K562 (cell line): ENCODE measurements around the gene NEMP2. TPM values are rescaled to one million over a fixed set of nuclear protein-coding genes. Genes with fewer than 3 reads are reported as not detected.

Experiments
- ATAC-seq: fragments of 200-7000 bp; cut with Tn5 transposase; 3 replicates; pipeline ENCODE4 v1.9.1; 2020; ENCODE audit warnings: moderate library complexity
- BruUV-seq: library from RNA; stranded (reverse); fragments of 400-500 nt; replicated peaks from 2 replicates; lab custom pipeline; 2021; lab: Mats Ljungman, UMichigan
- CTCF ChIA-PET: fragments of 300-600 bp; formaldehyde crosslinking; extraction: SDS; loops from one replicate; lab custom pipeline; 2021; ENCODE audit warnings: low intra/inter-chr PET ratio; lab: Yijun Ruan, JAX
- POLR2A ChIA-PET: fragments of 300-600, 350-650 bp; sonication (Branson Sonifier 250); formaldehyde crosslinking; extraction: SDS; loops from one replicate; lab custom pipeline; 2021; ENCODE audit warnings: antibody characterized with exemption, inconsistent platforms; lab: Yijun Ruan, JAX
- DNase-seq, 4 experiments: peaks; one replicate each; pipeline versions ENCODE4 v3.0.0 to v3.0.0-alpha.2; 2011 to 2018; ENCODE audit warnings: low spot score in 3 of 4, mixed read lengths in 3 of 4; ENCODE audit errors: extremely low read depth in 1 of 4
- FAIRE-seq: peaks from 2 replicates; lab custom pipeline; 2011; peaks lifted over from hg19 to GRCh38; lab: Jason Lieb, UNC
- H2AFZ ChIP-seq: 2 replicates; pipeline ENCODE4 v1.6.0; 2011; ENCODE audit warnings: low read depth, low read length, control low read depth, inconsistent platforms
- H3K27ac ChIP-seq: fragments of 200-600 bp; 3 replicates; pipeline ENCODE4 v1.8.0; 2011; ENCODE audit warnings: low read depth, mild to moderate bottlenecking, control low read depth, inconsistent platforms, low read length, moderate library complexity, mixed read lengths; ENCODE audit errors: extremely low read depth
- H3K27me3 ChIP-seq, 2 experiments: fragments of 300-600 bp in 1 of 2; 2 replicates in 1 of 2; 3 replicates in 1 of 2; pipeline versions ENCODE4 v1.6.0 to v1.8.0; 2011; ENCODE audit warnings: inconsistent platforms in 2 of 2, low read length in 2 of 2, mild to moderate bottlenecking in 1 of 2, mixed read lengths in 1 of 2, moderate library complexity in 1 of 2; ENCODE audit not compliant: control insufficient read depth in 2 of 2, insufficient read depth in 2 of 2
- H3K36me3 ChIP-seq: fragments of 300-600 bp; 3 replicates; pipeline ENCODE4 v1.8.0; 2011; ENCODE audit warnings: mild to moderate bottlenecking, low read length, inconsistent platforms; ENCODE audit not compliant: control insufficient read depth, insufficient read depth
- H3K4me1 ChIP-seq, 2 experiments: fragments of 200-600 bp in 1 of 2; replicated peaks in 1 of 2; 2 replicates in 1 of 2; 3 replicates in 1 of 2; pipeline versions ENCODE4 v1.5.1 to v1.8.0; 2011; ENCODE audit warnings: inconsistent platforms in 2 of 2, low read length in 2 of 2, mild to moderate bottlenecking in 1 of 2, mixed read lengths in 1 of 2, moderate library complexity in 1 of 2; ENCODE audit not compliant: control insufficient read depth in 2 of 2, insufficient read depth in 2 of 2
- H3K4me2 ChIP-seq: 2 replicates; pipeline ENCODE4 v1.6.1; 2011; ENCODE audit warnings: low read length, control low read depth, inconsistent platforms, mixed read lengths; ENCODE audit not compliant: insufficient read depth
- H3K4me3 ChIP-seq: fragments of 200-600 bp; sonication (generic), shearing (Covaris generic); 2 replicates; pipeline ENCODE4 v1.5.1; 2016; ENCODE audit warnings: control low read depth, inconsistent platforms
- H3K79me2 ChIP-seq: fragments of 200-600 bp; 3 replicates; pipeline ENCODE4 v1.8.0; 2011; ENCODE audit warnings: low read length, inconsistent platforms; ENCODE audit not compliant: control insufficient read depth, insufficient read depth
- H3K9ac ChIP-seq, 2 experiments: 2 replicates each; pipeline versions ENCODE4 v1.6.0 to v1.6.1; 2011; ENCODE audit warnings: low read depth in 2 of 2, low read length in 2 of 2, control low read depth in 1 of 2, inconsistent platforms in 1 of 2, mild to moderate bottlenecking in 1 of 2, mixed read lengths in 1 of 2; ENCODE audit not compliant: insufficient read depth in 1 of 2
- H3K9me1 ChIP-seq: one replicate; pipeline ENCODE4 v1.6.0; 2011; ENCODE audit warnings: inconsistent platforms, mild to moderate bottlenecking, low read length, moderate library complexity; ENCODE audit not compliant: control insufficient read depth, insufficient read depth
- H3K9me3 ChIP-seq: replicated peaks from 2 replicates; pipeline ENCODE4 v1.5.1; 2011; ENCODE audit warnings: low read depth, low read length, inconsistent platforms; ENCODE audit not compliant: control insufficient read depth, insufficient read depth
- H4K20me1 ChIP-seq: replicated peaks from 2 replicates; pipeline ENCODE4 v1.6.1; 2011; ENCODE audit warnings: low read length, inconsistent platforms, mixed read lengths; ENCODE audit not compliant: control insufficient read depth, insufficient read depth
- CBFA2T3 ChIP-seq: fragments of 450-650 bp; IDR thresholded peaks from 2 replicates; pipeline ENCODE4 v1.6.1; 2017
- CEBPG ChIP-seq, 3 experiments: fragments of 200-800 bp in 1 of 3; sonication (Bioruptor generic) in 1 of 3; sonication (generic) in 1 of 3; formaldehyde crosslinking in 1 of 3; IDR thresholded peaks in 2 of 3; conservative IDR thresholded peaks in 1 of 3; 2 replicates each; pipeline versions ENCODE4 v1.6.1 to v1.8.0; 2016 to 2022; ENCODE audit warnings: missing compliant biosample characterization in 2 of 3, missing genetic modification characterization in 2 of 3, mild to moderate bottlenecking in 1 of 3, missing genetic modification reagents in 1 of 3
- ETS1 ChIP-seq: conservative IDR thresholded peaks from 2 replicates; pipeline ENCODE4 v1.6.1; 2011; ENCODE audit warnings: low read depth, mild to moderate bottlenecking, low read length; ENCODE audit not compliant: control insufficient read depth
- FOXK1 ChIP-seq: sonication (generic); formaldehyde crosslinking; IDR thresholded peaks from 2 replicates; pipeline ENCODE4 v1.8.0; 2022; ENCODE audit warnings: missing genetic modification reagents, mild to moderate bottlenecking, borderline replicate concordance
- KLF13 ChIP-seq: fragments of 450-650 bp; IDR thresholded peaks from 2 replicates; pipeline ENCODE4 v1.6.1; 2016; ENCODE audit warnings: missing genetic modification characterization, low read depth, mild to moderate bottlenecking, missing compliant biosample characterization, moderate library complexity, borderline replicate concordance
- PREB ChIP-seq: sonication (generic); formaldehyde crosslinking; IDR thresholded peaks from 2 replicates; pipeline ENCODE4 v1.8.1; 2023; ENCODE audit warnings: mild to moderate bottlenecking, missing genetic modification reagents
- SIN3B ChIP-seq: fragments of 450-650 bp; IDR thresholded peaks from 2 replicates; pipeline ENCODE4 v1.6.1; 2017; ENCODE audit warnings: low read depth, mild to moderate bottlenecking, moderate library complexity
- SMARCA5 ChIP-seq: fragments of 450-650 bp; IDR thresholded peaks from 2 replicates; pipeline ENCODE4 v1.6.1; 2016
- TAF1 ChIP-seq: IDR thresholded peaks from 2 replicates; pipeline ENCODE4 v1.6.1; 2011; ENCODE audit warnings: mild to moderate bottlenecking, low read length, moderate library complexity; ENCODE audit not compliant: insufficient read depth, control insufficient read depth, severe bottlenecking; ENCODE audit errors: extremely low read depth
- TRIM28 ChIP-seq: fragments of 450-650 bp; IDR thresholded peaks from 2 replicates; pipeline ENCODE4 v1.6.1; 2017
- ZC3H8 ChIP-seq: fragments of 450-650 bp; IDR thresholded peaks from 2 replicates; pipeline ENCODE4 v1.6.1; 2017
- ZFPM2 ChIP-seq: fragments of 250-450 bp; sonication (Bioruptor Pico); IDR thresholded peaks from 2 replicates; pipeline ENCODE4 v1.5.1; 2022; ENCODE audit warnings: mild to moderate bottlenecking
- ZNF263 ChIP-seq: sonication (generic); formaldehyde crosslinking; IDR thresholded peaks from 2 replicates; pipeline ENCODE4 v1.8.0; 2022; ENCODE audit warnings: mild to moderate bottlenecking, missing genetic modification reagents, borderline replicate concordance
- ZNF316 ChIP-seq: fragments of 450-650 bp; IDR thresholded peaks from 2 replicates; pipeline ENCODE4 v1.6.1; 2016
- WGBS: fragments of 100-300 bp; shearing (Covaris generic); methylation state at CpG from one replicate; pipeline ENCODE4 v1.1.6; 2016; ENCODE audit warnings: low coverage, mixed read lengths; ENCODE audit not compliant: insufficient coverage; ENCODE audit errors: missing lambda C conversion rate; 5-methylcytosine and 5-hydroxymethylcytosine counted together
- in situ Hi-C: fragments of 300-500 bp; cut with MboI; formaldehyde crosslinking; loops from 4 replicates; pipeline ENCODE4 v1.15.0; 2018; ENCODE audit warnings: inconsistent platforms, mixed read lengths
- intact Hi-C: fragments of 100-400 bp; cut with micrococcal nuclease; formaldehyde crosslinking; loops from 2 replicates; pipeline ENCODE4 v1.14.2; 2022
- polyA plus RNA-seq, 8 experiments: library from polyadenylated mRNA; depleted of rRNA in 4 of 8; stranded (reverse) in 5 of 8; unstranded in 3 of 8; fragments of >200 nt; fragmentation: Nextera tagmentation in 2 of 8; fragmentation: Illumina TruSeq in 1 of 8; extraction: Ambion mirVana in 2 of 8; extraction: Trizol in 1 of 8; gene quantifications; 2 replicates each; pipeline versions ENCODE4 v1.2.1 to v1.2.3, GENCODE V29; 2011 to 2014; ENCODE audit warnings: inconsistent platforms in 1 of 8, missing spikeins in 1 of 8
- total RNA-seq, 7 experiments: library from RNA; depleted of rRNA in 6 of 7; stranded (reverse); fragments of >200 nt in 6 of 7; fragmentation: Illumina TruSeq in 2 of 7; extraction: Trizol in 2 of 7; gene quantifications; 2 replicates each; pipeline versions ENCODE4 v1.2.1 to v1.2.3, GENCODE V29; 2011 to 2021; ENCODE audit warnings: low replicate concordance in 1 of 7

NEMP2 gene
- total and polyA plus RNA-seq, 9 of the 15 experiments (the other 6 are each of a cell fraction or from before 2014, with no cell fraction given): 0.32 to 3.0 (median 1.7) TPM

DNA sequence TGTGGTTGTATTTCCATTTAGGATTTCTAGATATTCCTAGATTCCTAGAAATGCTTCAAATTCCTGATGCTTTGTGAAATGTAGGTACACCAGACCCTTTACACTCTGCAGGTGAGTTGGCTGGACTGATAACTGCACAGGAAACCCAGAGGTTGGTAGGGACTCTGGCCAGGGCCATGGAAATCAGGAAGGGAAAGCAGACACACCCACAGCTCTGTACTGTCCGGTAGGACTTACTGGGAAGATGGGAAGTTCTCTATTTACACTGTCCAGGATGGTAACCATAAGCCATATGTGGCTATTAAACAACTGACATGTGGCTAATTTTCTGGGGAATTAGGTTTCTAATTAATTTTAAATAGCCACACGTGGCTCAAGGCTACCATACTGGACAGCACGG is 31.4 kb downstream of the NEMP2 start (continued):
- TF ChIP-seq ETS1 (no peak), TRIM28 (no peak), FOXK1 (CRISPR knock-in tag) (no peak), TAF1 (no peak), ZC3H8 (no peak), CEBPG (CRISPR knock-in tag; IDR thresholded peaks at IDR 0.05) (no peak), CEBPG (tag; conservative IDR thresholded peaks at IDR 0.05 in 1 of 2, IDR thresholded peaks at IDR 0.05 in 1 of 2) (no peak), KLF13 (tag) (no peak)

DNA sequence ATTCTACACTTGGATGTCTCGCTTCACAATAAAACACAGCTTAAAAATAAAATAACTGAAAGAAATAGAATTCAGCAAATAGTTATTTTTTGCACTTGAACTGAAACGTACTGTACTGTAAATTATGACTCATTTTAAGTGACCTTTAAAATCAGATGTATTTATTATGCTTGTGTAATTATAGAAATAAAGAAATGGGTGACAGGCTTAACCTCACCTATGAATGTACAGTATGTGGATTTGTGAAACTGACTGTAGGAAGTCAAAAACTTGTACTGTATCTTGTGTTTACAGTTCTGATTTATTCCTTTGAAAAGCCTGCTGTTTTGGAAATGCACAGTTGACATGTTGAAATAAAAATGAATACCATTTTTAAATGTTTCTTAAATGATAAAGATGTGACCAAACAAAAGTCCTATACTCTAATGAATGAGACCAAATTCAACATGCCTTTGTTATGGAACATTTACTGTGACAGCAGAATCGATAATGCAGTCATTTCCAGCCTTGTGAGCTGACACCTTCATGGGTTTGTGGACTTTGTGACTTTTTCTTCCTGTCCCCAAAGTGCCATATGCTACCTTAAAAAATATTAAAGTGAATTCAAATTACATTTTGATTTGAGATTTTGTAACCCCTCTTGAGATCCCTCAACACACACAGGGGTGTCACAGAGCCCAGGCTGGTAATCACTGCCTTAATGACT is 32.7 kb downstream of the NEMP2 start:
- FAIRE-seq: no peak
- BruUV-seq: no TSS peak
- no peaks in the 10 kb centered on the region for H3K9me1 ChIP-seq
- WGBS: 73% methylated on average over 3 of the region's 3 CpGs
- H3K4me3 ChIP-seq: no peak overlapping the region
- POLR2A ChIA-PET: no interaction called here
- ATAC-seq: no peak
- no peaks in the 10 kb centered on the region for H3K9me3 ChIP-seq
- no peak overlapping the region for H3K9ac ChIP-seq
- intact Hi-C loops: no loop called here
- no peaks in the 10 kb centered on the region for H4K20me1 ChIP-seq
- H3K27ac ChIP-seq: no peak overlapping the region
- in situ Hi-C loops: loop anchor here (10.0 kb wide), 1 partner anchor 417 kb away; no protein-coding TSS in a partner anchor
- H3K27me3 ChIP-seq: no peaks in the 10 kb centered on the region
- H3K79me2 ChIP-seq: no peaks in the 10 kb centered on the region
- no peaks in the 10 kb centered on the region; the same call in 2 of the 3 replicates for H3K36me3 ChIP-seq
- H3K4me2 ChIP-seq: no peak overlapping the region
- TF ChIP-seq SMARCA5 (no peak), ZNF263 (CRISPR knock-in tag) (no peak), SIN3B (no peak), CBFA2T3 (no peak), ZNF316 (no peak), ZFPM2 (no peak), PREB (CRISPR knock-in tag) (no peak)
- TF ChIP-seq, all 486 proteins: peak for 0
- CTCF ChIA-PET: no interaction called here
- Histone ChIP-seq H2AFZ (no peak overlapping the region), H3K4me1 (peaks cover 0 to 4% of the 10 kb centered on the region in 2 experiments; a peak in 3 of 5 replicates)
- no peak for DNase-seq
